Colonic mucosa (tissue), 4 donors: ENCODE results near the gene MON1B. TPM values are rescaled to one million over a fixed set of nuclear protein-coding genes. Genes with fewer than 3 reads are reported as not detected.

ENCODE experiments used
- DNase-seq: peaks from one replicate; pipeline ENCODE4 v3.0.0-alpha.2; 2020
- H3K27ac ChIP-seq: fragments of 200-600 bp; one replicate; pipeline ENCODE4 v1.8.0; 2021
- H3K27me3 ChIP-seq: fragments of 200-600 bp; one replicate; pipeline ENCODE4 v1.8.0; 2021
- H3K36me3 ChIP-seq: fragments of 200-600 bp; one replicate; pipeline ENCODE4 v1.8.0; 2021
- H3K4me1 ChIP-seq: fragments of 200-600 bp; one replicate; pipeline ENCODE4 v1.8.0; 2021; ENCODE audit warnings: mild to moderate bottlenecking
- H3K4me3 ChIP-seq: fragments of 200-600 bp; one replicate; pipeline ENCODE4 v1.8.0; 2021
- H3K9ac ChIP-seq, 2 donors: one replicate each; pipeline ENCODE4 v1.7.0; 2013; ENCODE audit warnings: control low read depth in 2 of 2, low read depth in 2 of 2, low read length in 2 of 2
- H3K9me3 ChIP-seq: fragments of 200-600 bp; one replicate; pipeline ENCODE4 v1.8.0; 2021
- CTCF ChIP-seq: fragments of 200-600 bp; IDR thresholded peaks from one replicate; pipeline ENCODE4 v1.8.0; 2022; ENCODE audit warnings: antibody characterized with exemption, mild to moderate bottlenecking
- intact Hi-C: fragments of 100-400 bp; cut with DNase I; formaldehyde crosslinking; loops from one replicate; pipeline ENCODE4 v1.14.1; 2022
- total RNA-seq, 2 donors: library from RNA; stranded (reverse); fragmentation: NEBNext Ultra II Directional in 1 of 2; extraction: Animal tissue kit (Norgen Biotek cat#: 25700) in 1 of 2; gene quantifications; one replicate each; pipeline ENCODE4 v1.2.1, GENCODE V29; 2021
- donor health status: healthy.
- donor health status: DM: no; HTN: no; CAD: no.
- donor health status: DM: no; HTN: no; CAD: no.

The MON1B gene
- total RNA-seq, result 100 to 1,000 TPM in 1 of 2 donors, 10 to 100 TPM in 1; 69.6 to 103 TPM

GRCh38 chr16:77190478-77191258, at the start of gene MON1B:
Gene MON1B, plus strand, starts transcription at chr16:77191190. Its CDS starts 296 bp downstream, at chr16:77191486.
- H3K4me3 ChIP-seq, result peak within 1 kb of the TSS; percentile 87
- no peak for TF ChIP-seq CTCF
- H3K36me3 ChIP-seq, result peaks cover 4% of the 10 kb centered on the region
- DNase-seq, result peak; percentile 97
- peak within 1 kb of the TSS; percentile 99 for H3K27ac ChIP-seq
- no peaks in the 10 kb centered on the region for H3K27me3 ChIP-seq
- intact Hi-C loops, result no loop called here
- H3K9me3 ChIP-seq, result no peaks in the 10 kb centered on the region
- H3K9ac ChIP-seq, result peak within 1 kb of the TSS; percentile 86 to 95
- H3K4me1 ChIP-seq, result peaks cover 8% of the 10 kb centered on the region

GRCh38 chr16:77143364-77143763, 47.6 kb upstream of the MON1B start:
- no peak for DNase-seq
- TF ChIP-seq CTCF, result no peak
- intact Hi-C loops, result no loop called here
- H3K9ac ChIP-seq, result no peak overlapping the region
- H3K27ac ChIP-seq, result no peak overlapping the region
- H3K9me3 ChIP-seq, result no peaks in the 10 kb centered on the region
- H3K4me3 ChIP-seq, result no peak overlapping the region
- no peaks in the 10 kb centered on the region for H3K4me1 ChIP-seq
- no peaks in the 10 kb centered on the region for H3K36me3 ChIP-seq
- H3K27me3 ChIP-seq, result no peaks in the 10 kb centered on the region

GRCh38 chr16:77148121-77148520, 42.9 kb upstream of the MON1B start:
- Histone ChIP-seq H3K4me1 (no peaks in the 10 kb centered on the region), H3K27ac (no peak overlapping the region), H3K36me3 (no peaks in the 10 kb centered on the region), H3K9ac (no peak overlapping the region), H3K27me3 (no peaks in the 10 kb centered on the region), H3K4me3 (no peak overlapping the region), H3K9me3 (no peaks in the 10 kb centered on the region)
- no peak for TF ChIP-seq CTCF
- DNase-seq, result no peak
- intact Hi-C loops, result no loop called here

GRCh38 chr16:77157346-77158058, 33.5 kb upstream of the MON1B start:
- Histone ChIP-seq H3K36me3 (no peaks in the 10 kb centered on the region), H3K9ac (no peak overlapping the region), H3K4me1 (no peaks in the 10 kb centered on the region), H3K27me3 (no peaks in the 10 kb centered on the region), H3K9me3 (no peaks in the 10 kb centered on the region), H3K4me3 (no peak overlapping the region), H3K27ac (no peak overlapping the region)
- intact Hi-C loops, result no loop called here
- DNase-seq, result no peak
- no peak for TF ChIP-seq CTCF

GRCh38 chr16:77158293-77158692, 32.7 kb upstream of the MON1B start:
- Histone ChIP-seq H3K36me3 (no peaks in the 10 kb centered on the region), H3K27ac (no peak overlapping the region), H3K9ac (no peak overlapping the region), H3K4me3 (no peak overlapping the region), H3K4me1 (no peaks in the 10 kb centered on the region), H3K27me3 (no peaks in the 10 kb centered on the region), H3K9me3 (no peaks in the 10 kb centered on the region)
- intact Hi-C loops, result no loop called here
- DNase-seq, result no peak
- TF ChIP-seq CTCF, result no peak
